Kidney capillary endothelial cell (primary cell): ENCODE data around the gene NPM3.

Source experiments
- DNase-seq: peaks from one replicate; pipeline ENCODE4 v3.0.0-alpha.2; 2018; ENCODE audit warnings: low spot score

Gene NPM3

GRCh38 chr10:101774589-101775272, 8.5 kb downstream of the NPM3 start:
- no peak for DNase-seq

GRCh38 chr10:101773923-101774588, 9.2 kb downstream of the NPM3 start:
- DNase-seq = no peak

GRCh38 chr10:101772895-101773761, 10.1 kb downstream of the NPM3 start:
- DNase-seq = no peak

GRCh38 chr10:101772017-101772894, 11.0 kb downstream of the NPM3 start:
- no peak for DNase-seq

GRCh38 chr10:101771380-101771779, 11.9 kb downstream of the NPM3 start:
- DNase-seq = no peak

- DNase-seq = no peak
Observed at GRCh38 chr10:101770331-101771215, 12.7 kb downstream of the NPM3 start.

- DNase-seq = no peak
Observed at GRCh38 chr10:101769541-101770180, 13.6 kb downstream of the NPM3 start.

- DNase-seq = no peak
Observed at GRCh38 chr10:101768791-101769170, 14.5 kb downstream of the NPM3 start.

GRCh38 chr10:101767966-101768790, 15.1 kb downstream of the NPM3 start:
- DNase-seq = no peak

GRCh38 chr10:101767600-101767945, 15.7 kb downstream of the NPM3 start:
- DNase-seq = no peak

GRCh38 chr10:101766753-101767599, 16.3 kb downstream of the NPM3 start:
- no peak for DNase-seq

- no peak for DNase-seq
Observed at GRCh38 chr10:101766306-101766705, 16.9 kb downstream of the NPM3 start.

- no peak for DNase-seq
Observed at GRCh38 chr10:101763141-101763846, 20.0 kb downstream of the NPM3 start.

- DNase-seq = no peak
Observed at GRCh38 chr10:101762736-101763135, 20.5 kb downstream of the NPM3 start.

GRCh38 chr10:101761226-101761625, 22.0 kb downstream of the NPM3 start:
- DNase-seq = no peak

GRCh38 chr10:101760510-101760909, 22.7 kb downstream of the NPM3 start:
- DNase-seq = no peak

GRCh38 chr10:101759309-101760247, 23.7 kb downstream of the NPM3 start:
- DNase-seq = no peak
